Measurements from ENCODE around the gene ITGA1. TPM values are rescaled to one million over a fixed set of nuclear protein-coding genes. Genes with fewer than 3 reads are reported as not detected.

Gene ITGA1
- total RNA-seq, 1 donor from 2014 or later = 2.5 TPM

- Mint-ChIP-seq H3K4me3 (peak overlapping the region; percentile 66), H3K4me1 (ENCODE audit: low read depth) (peaks cover 53% of the 10 kb centered on the region), H3K36me3 (ENCODE audit: low read depth) (peaks cover 4% of the 10 kb centered on the region), H3K27me3 (ENCODE audit: insufficient read depth) (peaks cover 7% of the 10 kb centered on the region), H3K27ac (peak overlapping the region; percentile 80), H3K9me3 (peaks cover 4% of the 10 kb centered on the region)
- intact Hi-C loops (cut with micrococcal nuclease) = loop anchor here (1.0 kb wide), 2 partner anchors 11 to 15 kb away; partner anchors contain the start of genes ITGA1 and PELO
- DNase-seq (ENCODE audit: low spot score) = peak; percentile 39
These were observed 11.6 kb upstream of the ITGA1 start for GRCh38 chr5:52776116-52776515.

- Mint-ChIP-seq H3K27ac (no peak overlapping the region), H3K9me3 (peaks cover 4% of the 10 kb centered on the region), H3K4me1 (ENCODE audit: low read depth) (peaks cover 43% of the 10 kb centered on the region), H3K27me3 (ENCODE audit: insufficient read depth) (peaks cover 7% of the 10 kb centered on the region), H3K36me3 (ENCODE audit: low read depth) (peaks cover 6% of the 10 kb centered on the region), H3K4me3 (no peak overlapping the region)
- no peak for DNase-seq (ENCODE audit: low spot score)
- intact Hi-C loops (cut with micrococcal nuclease) = no loop called here
These were observed 10.5 kb upstream of the ITGA1 start for GRCh38 chr5:52777186-52777585.

GRCh38 chr5:52778781-52779180 lies 8.9 kb upstream of the ITGA1 start:
- intact Hi-C loops (cut with micrococcal nuclease) = no loop called here
- Mint-ChIP-seq H3K27me3 (ENCODE audit: insufficient read depth) (peaks cover 7% of the 10 kb centered on the region), H3K27ac (no peak overlapping the region), H3K4me1 (ENCODE audit: low read depth) (peaks cover 28% of the 10 kb centered on the region), H3K36me3 (ENCODE audit: low read depth) (peaks cover 6% of the 10 kb centered on the region), H3K4me3 (no peak overlapping the region), H3K9me3 (peaks cover 4% of the 10 kb centered on the region)
- no peak for DNase-seq (ENCODE audit: low spot score)

GRCh38 chr5:52779213-52779612 lies 8.5 kb upstream of the ITGA1 start:
- H3K9me3 Mint-ChIP-seq = peaks cover 4% of the 10 kb centered on the region
- no peak overlapping the region for H3K27ac Mint-ChIP-seq
- peaks cover 6% of the 10 kb centered on the region for H3K36me3 Mint-ChIP-seq (ENCODE audit: low read depth)
- peaks cover 3% of the 10 kb centered on the region for H3K27me3 Mint-ChIP-seq (ENCODE audit: insufficient read depth)
- H3K4me1 Mint-ChIP-seq (ENCODE audit: low read depth) = peaks cover 24% of the 10 kb centered on the region
- no peak overlapping the region for H3K4me3 Mint-ChIP-seq
- DNase-seq (ENCODE audit: low spot score) = no peak
- intact Hi-C loops (cut with micrococcal nuclease) = no loop called here

GRCh38 chr5:52783226-52783959 lies 4.3 kb upstream of the ITGA1 start:
- intact Hi-C loops (cut with micrococcal nuclease) = no loop called here
- Mint-ChIP-seq H3K4me1 (ENCODE audit: low read depth) (peaks cover 13% of the 10 kb centered on the region), H3K27ac (no peak overlapping the region), H3K36me3 (ENCODE audit: low read depth) (peaks cover 2% of the 10 kb centered on the region), H3K4me3 (no peak overlapping the region), H3K9me3 (no peaks in the 10 kb centered on the region), H3K27me3 (ENCODE audit: insufficient read depth) (peaks cover 10% of the 10 kb centered on the region)
- DNase-seq (ENCODE audit: low spot score) = no peak

GRCh38 chr5:52784737-52785136 lies 3.0 kb upstream of the ITGA1 start:
- Mint-ChIP-seq H3K4me1 (ENCODE audit: low read depth) (peaks cover 25% of the 10 kb centered on the region), H3K4me3 (no peak overlapping the region), H3K27me3 (ENCODE audit: insufficient read depth) (peaks cover 10% of the 10 kb centered on the region), H3K36me3 (ENCODE audit: low read depth) (peaks cover 2% of the 10 kb centered on the region), H3K9me3 (no peaks in the 10 kb centered on the region), H3K27ac (no peak overlapping the region)
- no peak for DNase-seq (ENCODE audit: low spot score)
- intact Hi-C loops (cut with micrococcal nuclease) = loop anchor here (5.0 kb wide), 3 partner anchors 37 to 92 kb away; no protein-coding TSS in a partner anchor

GRCh38 chr5:52786391-52786790 lies 1.3 kb upstream of the ITGA1 start:
- intact Hi-C loops (cut with micrococcal nuclease) = loop anchor here (2.0 to 5.0 kb wide), 4 partner anchors 16 to 94 kb away; no protein-coding TSS in a partner anchor
- H3K36me3 Mint-ChIP-seq (ENCODE audit: low read depth) = peaks cover 5% of the 10 kb centered on the region
- no peak overlapping the region for H3K4me3 Mint-ChIP-seq
- no peak for DNase-seq (ENCODE audit: low spot score)
- H3K27ac Mint-ChIP-seq = no peak overlapping the region
- no peaks in the 10 kb centered on the region for H3K9me3 Mint-ChIP-seq
- H3K4me1 Mint-ChIP-seq (ENCODE audit: low read depth) = peaks cover 33% of the 10 kb centered on the region
- peaks cover 15% of the 10 kb centered on the region for H3K27me3 Mint-ChIP-seq (ENCODE audit: insufficient read depth)

GRCh38 chr5:52786949-52787599 lies 642 bp upstream of the ITGA1 start:
- peak overlapping the region; percentile 91 for H3K4me3 Mint-ChIP-seq
- peak; percentile 12 for DNase-seq (ENCODE audit: low spot score)
- intact Hi-C loops (cut with micrococcal nuclease) = loop anchor here (1.0 to 5.0 kb wide), 8 partner anchors 11 to 128 kb away; no protein-coding TSS in a partner anchor
- H3K4me1 Mint-ChIP-seq (ENCODE audit: low read depth) = peaks cover 33% of the 10 kb centered on the region
- H3K9me3 Mint-ChIP-seq = no peaks in the 10 kb centered on the region
- no peak overlapping the region for H3K27ac Mint-ChIP-seq
- peaks cover 3% of the 10 kb centered on the region for H3K36me3 Mint-ChIP-seq (ENCODE audit: low read depth)
- peaks cover 15% of the 10 kb centered on the region for H3K27me3 Mint-ChIP-seq (ENCODE audit: insufficient read depth)

- peaks cover 7% of the 10 kb centered on the region for H3K36me3 Mint-ChIP-seq (ENCODE audit: low read depth)
- H3K27ac Mint-ChIP-seq = no peak overlapping the region
- peaks cover 17% of the 10 kb centered on the region for H3K27me3 Mint-ChIP-seq (ENCODE audit: insufficient read depth)
- no peaks in the 10 kb centered on the region for H3K9me3 Mint-ChIP-seq
- DNase-seq (ENCODE audit: low spot score) = no peak
- peak overlapping the region; percentile 91 for H3K4me3 Mint-ChIP-seq
- H3K4me1 Mint-ChIP-seq (ENCODE audit: low read depth) = peaks cover 33% of the 10 kb centered on the region
- intact Hi-C loops (cut with micrococcal nuclease) = loop anchor here (5.0 kb wide), 3 partner anchors 41 to 96 kb away; no protein-coding TSS in a partner anchor
These were observed 747 bp downstream of the ITGA1 start for GRCh38 chr5:52788505-52788821.

- Mint-ChIP-seq H3K9me3 (no peaks in the 10 kb centered on the region), H3K4me1 (ENCODE audit: low read depth) (peaks cover 33% of the 10 kb centered on the region), H3K27ac (no peak overlapping the region), H3K36me3 (ENCODE audit: low read depth) (peaks cover 7% of the 10 kb centered on the region), H3K27me3 (ENCODE audit: insufficient read depth) (peaks cover 21% of the 10 kb centered on the region), H3K4me3 (peak overlapping the region; percentile 91)
- DNase-seq (ENCODE audit: low spot score) = no peak
- intact Hi-C loops (cut with micrococcal nuclease) = loop anchor here (5.0 kb wide), 3 partner anchors 42 to 97 kb away; no protein-coding TSS in a partner anchor
These were observed 1.7 kb downstream of the ITGA1 start for GRCh38 chr5:52789378-52789777.

- no peak for DNase-seq (ENCODE audit: low spot score)
- H3K36me3 Mint-ChIP-seq (ENCODE audit: low read depth) = peaks cover 7% of the 10 kb centered on the region
- H3K27me3 Mint-ChIP-seq (ENCODE audit: insufficient read depth) = peaks cover 18% of the 10 kb centered on the region
- peaks cover 33% of the 10 kb centered on the region for H3K4me1 Mint-ChIP-seq (ENCODE audit: low read depth)
- H3K4me3 Mint-ChIP-seq = no peak overlapping the region
- H3K27ac Mint-ChIP-seq = no peak overlapping the region
- H3K9me3 Mint-ChIP-seq = no peaks in the 10 kb centered on the region
- intact Hi-C loops (cut with micrococcal nuclease) = loop anchor here (5.0 to 10.0 kb wide), 4 partner anchors 43 to 1525 kb away; partner anchors contain the start of gene ARL15
These were observed 2.1 kb downstream of the ITGA1 start for GRCh38 chr5:52789851-52790250.

- no peak overlapping the region for H3K4me3 Mint-ChIP-seq
- no peaks in the 10 kb centered on the region for H3K9me3 Mint-ChIP-seq
- H3K36me3 Mint-ChIP-seq (ENCODE audit: low read depth) = peaks cover 7% of the 10 kb centered on the region
- intact Hi-C loops (cut with micrococcal nuclease) = loop anchor here (10.0 kb wide), 1 partner anchor 1523 kb away; the partner anchor contains the start of gene ARL15
- peaks cover 13% of the 10 kb centered on the region for H3K27me3 Mint-ChIP-seq (ENCODE audit: insufficient read depth)
- peaks cover 32% of the 10 kb centered on the region for H3K4me1 Mint-ChIP-seq (ENCODE audit: low read depth)
- H3K27ac Mint-ChIP-seq = no peak overlapping the region
- DNase-seq (ENCODE audit: low spot score) = no peak
These were observed 3.6 kb downstream of the ITGA1 start for GRCh38 chr5:52791366-52791765.

- no peak overlapping the region for H3K4me3 Mint-ChIP-seq
- H3K27me3 Mint-ChIP-seq (ENCODE audit: insufficient read depth) = peaks cover 14% of the 10 kb centered on the region
- H3K9me3 Mint-ChIP-seq = no peaks in the 10 kb centered on the region
- H3K4me1 Mint-ChIP-seq (ENCODE audit: low read depth) = peaks cover 38% of the 10 kb centered on the region
- H3K36me3 Mint-ChIP-seq (ENCODE audit: low read depth) = peaks cover 11% of the 10 kb centered on the region
- intact Hi-C loops (cut with micrococcal nuclease) = loop anchor here (10.0 kb wide), 1 partner anchor 1520 kb away; the partner anchor contains the start of gene ARL15
- no peak overlapping the region for H3K27ac Mint-ChIP-seq
- DNase-seq (ENCODE audit: low spot score) = no peak
These were observed 6.8 kb downstream of the ITGA1 start for GRCh38 chr5:52794519-52794918.

Measured in activated T-helper 1 cell treated with anti-CD3 and anti-CD28 coated beads, Interleukin-12 subunit alpha, Interleukin-12 subunit beta, Interleukin-2, Interleukin-4 antibody, amounts not matched to agents 30 ng/mL and 10 ng/mL and 1 ng/mL, durations not matched to agents 14 hours and 24 hours and 36 hours (primary cell).